ENCODE data around the gene S100A14.

Gene S100A14

DNA sequence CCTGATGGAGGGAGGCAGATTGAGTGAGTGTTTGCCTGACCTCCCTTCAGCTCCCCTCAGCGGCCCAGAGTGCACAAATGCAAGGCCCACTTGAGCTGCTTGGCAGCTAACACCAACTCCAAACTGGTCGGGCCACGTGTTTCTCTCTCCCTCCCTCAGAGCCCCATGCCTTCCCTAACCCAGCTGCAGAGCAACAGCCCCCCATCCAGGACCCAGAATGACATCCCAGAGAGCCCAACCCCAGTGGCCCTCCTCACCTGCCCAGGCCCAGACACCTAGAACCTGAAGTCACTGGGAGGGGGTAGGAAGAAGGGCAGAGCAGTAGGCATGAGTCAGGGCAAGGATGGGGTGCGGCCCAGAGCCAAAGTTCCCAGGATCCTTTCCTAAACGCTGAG is 789 bp upstream of the S100A14 start:
- TF ChIP-seq, protein P1, sequence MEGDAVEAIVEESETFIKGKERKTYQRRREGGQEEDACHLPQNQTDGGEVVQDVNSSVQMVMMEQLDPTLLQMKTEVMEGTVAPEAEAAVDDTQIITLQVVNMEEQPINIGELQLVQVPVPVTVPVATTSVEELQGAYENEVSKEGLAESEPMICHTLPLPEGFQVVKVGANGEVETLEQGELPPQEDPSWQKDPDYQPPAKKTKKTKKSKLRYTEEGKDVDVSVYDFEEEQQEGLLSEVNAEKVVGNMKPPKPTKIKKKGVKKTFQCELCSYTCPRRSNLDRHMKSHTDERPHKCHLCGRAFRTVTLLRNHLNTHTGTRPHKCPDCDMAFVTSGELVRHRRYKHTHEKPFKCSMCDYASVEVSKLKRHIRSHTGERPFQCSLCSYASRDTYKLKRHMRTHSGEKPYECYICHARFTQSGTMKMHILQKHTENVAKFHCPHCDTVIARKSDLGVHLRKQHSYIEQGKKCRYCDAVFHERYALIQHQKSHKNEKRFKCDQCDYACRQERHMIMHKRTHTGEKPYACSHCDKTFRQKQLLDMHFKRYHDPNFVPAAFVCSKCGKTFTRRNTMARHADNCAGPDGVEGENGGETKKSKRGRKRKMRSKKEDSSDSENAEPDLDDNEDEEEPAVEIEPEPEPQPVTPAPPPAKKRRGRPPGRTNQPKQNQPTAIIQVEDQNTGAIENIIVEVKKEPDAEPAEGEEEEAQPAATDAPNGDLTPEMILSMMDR (IDR thresholded peaks at IDR 0.05; ENCODE audit: borderline replicate concordance, insufficient read depth, low read depth, low read length): no peak
- H3K4me3 ChIP-seq (ENCODE audit: low read depth, low read length): no peak overlapping the region

DNA sequence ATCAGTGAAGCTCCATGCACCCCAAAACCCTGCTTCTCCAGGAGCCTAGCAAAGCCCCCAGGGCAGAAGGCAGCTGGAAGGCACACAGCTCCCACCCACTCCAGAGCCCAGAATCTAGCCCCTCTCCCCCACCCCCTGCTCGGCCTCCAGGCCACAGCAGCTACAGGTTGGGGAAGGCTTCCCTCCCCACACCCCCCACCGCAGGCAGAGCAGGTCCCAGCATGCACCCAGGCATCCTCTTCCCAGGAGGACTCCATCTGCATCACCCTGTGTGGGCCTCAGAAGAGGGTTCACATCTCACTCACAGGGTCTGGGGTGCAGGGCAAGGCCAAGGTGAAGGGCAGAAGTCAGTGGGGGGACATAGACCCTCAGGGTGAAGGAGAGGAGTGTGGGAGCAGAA is 719 bp downstream of the S100A14 start:
- H3K4me3 ChIP-seq (ENCODE audit: low read depth, low read length): no peak overlapping the region
- TF ChIP-seq, protein P1 (IDR thresholded peaks at IDR 0.05; ENCODE audit: borderline replicate concordance, insufficient read depth, low read depth, low read length): no peak

GRCh38 chr1:153614906-153615305 is 1.2 kb downstream of the S100A14 start:
- H3K4me3 ChIP-seq (ENCODE audit: low read depth, low read length): no peak overlapping the region
- TF ChIP-seq, protein P1 (IDR thresholded peaks at IDR 0.05; ENCODE audit: borderline replicate concordance, insufficient read depth, low read depth, low read length): no peak

- H3K4me3 ChIP-seq (ENCODE audit: low read depth, low read length): no peak overlapping the region
- TF ChIP-seq, protein P1 (IDR thresholded peaks at IDR 0.05; ENCODE audit: borderline replicate concordance, insufficient read depth, low read depth, low read length): no peak
Observed at GRCh38 chr1:153614189-153614900, 1.8 kb downstream of the S100A14 start.

- H3K4me3 ChIP-seq (ENCODE audit: low read depth, low read length): no peak overlapping the region
Observed at GRCh38 chr1:153613406-153613805, 2.7 kb downstream of the S100A14 start.

DNA sequence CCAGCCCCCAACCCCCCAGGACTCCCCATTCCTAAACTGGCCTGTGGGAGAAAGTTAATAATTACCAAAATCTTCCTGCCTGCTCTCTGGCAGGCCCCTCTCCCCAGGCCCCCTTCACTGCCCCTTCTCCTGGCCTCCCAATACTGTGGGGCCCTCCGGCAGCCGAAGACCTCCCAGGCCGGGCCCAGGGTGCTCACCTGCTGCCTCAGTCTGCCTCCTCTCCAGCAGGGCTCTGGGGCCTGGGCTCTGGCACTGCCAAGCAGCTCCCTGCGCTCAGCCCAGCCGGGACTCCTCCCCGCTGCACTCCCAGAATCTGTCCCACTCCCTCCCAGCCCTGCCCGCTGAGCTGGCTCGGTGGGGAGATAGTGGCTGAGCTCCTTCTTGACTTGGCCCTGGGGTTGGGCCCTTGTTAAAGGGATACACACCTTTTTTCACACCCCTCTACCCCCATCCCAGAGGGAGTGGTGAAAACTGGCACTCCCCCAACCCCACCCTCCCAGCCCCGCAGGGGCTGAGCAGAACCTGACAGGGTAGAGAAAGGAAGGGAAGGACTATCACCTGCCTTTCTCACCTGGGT is 3.3 kb downstream of the S100A14 start, which contains the start of gene S100A16:
S100A16 (minus strand) TSS at position 383 of the 577 bp plus-strand sequence. CDS start 4,986 bp downstream, outside the sequence.
- TF ChIP-seq, protein P1 (IDR thresholded peaks at IDR 0.05; ENCODE audit: borderline replicate concordance, insufficient read depth, low read depth, low read length): no peak
- H3K4me3 ChIP-seq (ENCODE audit: low read depth, low read length): no peak within 1 kb of the TSS

More at GRCh38 chr1:153613406-153613805, 2.7 kb downstream of the S100A14 start:
- TF ChIP-seq, protein P1 (IDR thresholded peaks at IDR 0.05; ENCODE audit: borderline replicate concordance, insufficient read depth, low read depth, low read length): no peak
